Embryonic facial prominence (tissue), 1 donor: ENCODE results near the gene KIFAP3.
"Not testable (repeated sequence)": the region's sequence is repeated elsewhere in the genome, so short reads cannot be mapped to it uniquely, and the experiment has no call there.

ENCODE experiments used
- DNase-seq: peaks from one replicate; pipeline ENCODE4 v3.0.0-alpha.2; 2016; ENCODE audit errors: extremely low spot score

Gene KIFAP3

GRCh38 chr1:169924063-169924462 is 150.4 kb downstream of the KIFAP3 start:
- DNase-seq: no peak

- DNase-seq: no peak
Observed at GRCh38 chr1:169921080-169921479, 153.4 kb downstream of the KIFAP3 start.

GRCh38 chr1:169918927-169919326 is 155.6 kb downstream of the KIFAP3 start:
- DNase-seq: no peak

- not testable (repeated sequence) for DNase-seq
Observed at GRCh38 chr1:169918220-169918619, 156.3 kb downstream of the KIFAP3 start.

GRCh38 chr1:169915150-169915549 is 159.3 kb downstream of the KIFAP3 start:
- DNase-seq: no peak

GRCh38 chr1:169914531-169914930 is 160.0 kb downstream of the KIFAP3 start:
- no peak for DNase-seq

- no peak for DNase-seq
Observed at GRCh38 chr1:169909499-169909898, 165.0 kb downstream of the KIFAP3 start.

- DNase-seq: no peak
Observed at GRCh38 chr1:169906938-169907337, 167.6 kb downstream of the KIFAP3 start.

- DNase-seq: no peak
Observed at GRCh38 chr1:169904834-169905233, 169.7 kb downstream of the KIFAP3 start.

GRCh38 chr1:169902751-169903150 is 171.7 kb downstream of the KIFAP3 start:
- DNase-seq: no peak

- DNase-seq: no peak
Observed at GRCh38 chr1:169901115-169901514, 173.4 kb downstream of the KIFAP3 start.

GRCh38 chr1:169900571-169900970 is 173.9 kb downstream of the KIFAP3 start:
- DNase-seq: no peak

GRCh38 chr1:169899519-169900217 is 174.8 kb downstream of the KIFAP3 start:
- DNase-seq: no peak

GRCh38 chr1:169896013-169896412 is 178.5 kb downstream of the KIFAP3 start:
- no peak for DNase-seq

- DNase-seq: no peak
Observed at GRCh38 chr1:169894424-169895145, 179.9 kb downstream of the KIFAP3 start.

- DNase-seq: peak; percentile 99
Observed at GRCh38 chr1:169893645-169894423, 180.7 kb downstream of the KIFAP3 start, which contains the start of gene SCYL3. TSS of gene SCYL3 (minus strand) at chr1:169893896. CDS start at chr1:169888840, 5,056 bp downstream.

- no peak for DNase-seq
Observed at GRCh38 chr1:169892927-169893644, 181.4 kb downstream of the KIFAP3 start.

GRCh38 chr1:169892176-169892926 is 182.1 kb downstream of the KIFAP3 start:
- DNase-seq: no peak

GRCh38 chr1:169891539-169891885 is 183.0 kb downstream of the KIFAP3 start:
- DNase-seq: no peak

GRCh38 chr1:169890761-169891538 is 183.5 kb downstream of the KIFAP3 start:
- peak; percentile 37 for DNase-seq
